CD4-positive, alpha-beta T cell treated with Interleukin-17A for 1 hour (primary cell): Measurements from ENCODE around the gene CD244.
"Not testable (repeated sequence)": the region's sequence is repeated elsewhere in the genome, so short reads cannot be mapped to it uniquely, and the experiment has no call there.

Source experiments
- DNase-seq: peaks from one replicate; pipeline ENCODE4 v3.0.0-alpha.2; 2020

The CD244 gene

DNA sequence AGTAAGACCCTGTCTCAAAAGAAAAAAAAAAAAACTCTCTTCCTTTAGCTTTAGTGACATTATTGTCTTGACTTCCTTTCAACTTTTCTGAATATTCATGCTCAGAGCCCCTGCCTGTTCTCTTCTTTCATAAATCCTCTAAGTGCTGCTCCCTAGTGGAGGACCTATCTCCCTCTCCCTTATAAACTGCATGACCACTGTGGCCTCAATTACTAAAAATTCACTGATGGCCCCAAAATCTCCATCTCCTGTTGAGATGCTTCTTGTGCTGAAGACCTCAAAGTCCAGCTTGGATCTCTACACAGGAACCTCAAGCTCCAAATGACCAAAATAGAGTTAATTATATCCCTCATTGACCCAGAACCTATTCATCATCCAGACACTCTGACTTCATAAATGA lies 14.5 kb upstream of the CD244 start:
- peak; percentile 63 for DNase-seq

DNA sequence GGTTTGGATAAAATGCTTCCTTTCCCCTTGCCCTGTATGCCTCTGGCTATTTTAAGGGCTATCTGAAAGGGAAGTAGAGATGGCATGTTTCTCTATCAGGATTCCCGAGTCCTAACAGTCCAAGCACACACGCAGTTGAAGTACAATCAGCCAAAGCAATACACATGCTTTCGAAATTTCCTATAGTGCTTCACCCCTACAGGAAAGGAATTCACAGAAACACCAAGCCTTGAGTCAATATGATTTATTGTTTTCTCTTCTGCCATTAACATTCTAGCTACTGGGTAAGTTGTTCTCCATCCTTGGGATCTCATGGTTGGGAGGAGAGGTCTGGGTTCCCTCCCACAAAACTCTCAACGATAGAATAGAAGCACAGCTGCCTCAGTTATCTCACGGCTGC lies 13.6 kb upstream of the CD244 start:
- DNase-seq = no peak

DNA sequence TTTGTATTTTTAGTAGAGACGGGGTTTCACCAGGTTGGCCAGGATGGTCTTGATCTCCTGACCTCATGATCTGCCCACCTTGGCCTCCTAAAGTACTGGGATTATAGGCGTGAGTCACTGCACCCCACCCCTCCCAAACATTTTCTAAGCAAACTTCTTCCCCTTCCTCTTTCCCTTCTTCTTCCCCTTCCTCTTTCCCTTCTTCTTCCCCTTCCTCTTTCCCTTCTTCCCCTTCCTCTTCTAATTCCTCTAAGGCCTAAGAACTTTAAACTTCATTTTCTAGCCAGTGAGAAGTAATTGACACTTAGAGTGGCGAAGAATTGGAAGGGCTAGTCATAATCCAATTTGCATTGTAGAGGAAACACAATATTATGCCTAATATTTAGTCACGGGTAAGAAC lies 12.9 kb upstream of the CD244 start:
- not testable (repeated sequence) for DNase-seq

DNA sequence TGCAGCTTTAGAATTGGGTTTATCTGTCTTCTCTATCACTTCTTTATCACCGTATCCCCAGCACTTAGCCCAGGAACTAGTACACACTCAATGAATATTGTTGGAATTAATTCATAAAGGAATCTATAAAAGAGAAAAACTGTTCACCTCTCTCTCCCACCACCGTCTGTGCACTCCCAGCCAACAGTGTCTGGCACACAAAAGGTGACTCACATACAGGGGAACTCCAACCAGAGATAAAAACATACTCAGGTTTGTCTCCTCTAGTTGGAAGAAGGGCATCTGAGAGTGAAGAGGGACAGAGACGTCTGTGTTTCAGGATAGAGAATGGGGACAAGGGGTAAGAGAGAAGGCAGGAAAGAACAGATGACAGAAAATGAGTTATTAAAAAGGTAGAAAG lies 12.2 kb upstream of the CD244 start:
- no peak for DNase-seq

DNA sequence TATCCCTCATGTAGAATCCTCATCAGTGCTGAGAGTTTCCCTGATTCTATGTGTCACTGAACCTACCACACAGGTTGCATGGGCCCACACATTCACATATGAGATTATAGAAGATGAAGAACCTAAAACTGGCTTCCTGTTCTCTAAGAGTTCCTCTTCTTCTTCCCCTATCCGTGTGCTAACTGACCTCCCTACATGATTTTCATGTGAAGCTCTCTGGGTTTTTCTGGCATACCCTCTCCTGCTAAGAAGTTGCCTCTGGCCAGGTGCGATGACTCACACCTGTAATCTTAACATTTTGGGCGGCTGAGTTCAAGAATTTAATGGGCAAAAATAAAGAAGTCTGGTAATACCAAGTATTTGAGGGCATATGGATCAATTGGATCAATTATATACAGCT lies 5.5 kb upstream of the CD244 start:
- DNase-seq = no peak

DNA sequence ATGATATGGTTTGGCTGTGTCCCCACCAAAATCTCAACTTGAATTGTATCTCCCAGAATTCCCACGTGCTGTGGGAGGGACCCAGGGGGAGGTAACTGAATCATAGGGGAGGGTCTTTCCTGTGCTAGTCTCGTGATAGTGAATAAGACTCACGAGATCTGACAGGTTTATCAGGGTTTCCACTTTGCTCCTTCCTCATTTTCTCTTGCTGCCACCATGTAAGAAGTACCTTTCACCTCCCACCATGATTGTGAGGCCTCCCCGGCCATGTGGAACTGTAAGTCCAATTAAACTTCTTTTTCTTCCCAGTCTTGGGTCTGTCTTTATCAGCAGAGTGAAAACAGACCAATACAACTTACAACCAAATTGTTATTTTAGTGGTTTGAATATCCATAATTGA lies 5.0 kb upstream of the CD244 start:
- not testable (repeated sequence) for DNase-seq

DNA sequence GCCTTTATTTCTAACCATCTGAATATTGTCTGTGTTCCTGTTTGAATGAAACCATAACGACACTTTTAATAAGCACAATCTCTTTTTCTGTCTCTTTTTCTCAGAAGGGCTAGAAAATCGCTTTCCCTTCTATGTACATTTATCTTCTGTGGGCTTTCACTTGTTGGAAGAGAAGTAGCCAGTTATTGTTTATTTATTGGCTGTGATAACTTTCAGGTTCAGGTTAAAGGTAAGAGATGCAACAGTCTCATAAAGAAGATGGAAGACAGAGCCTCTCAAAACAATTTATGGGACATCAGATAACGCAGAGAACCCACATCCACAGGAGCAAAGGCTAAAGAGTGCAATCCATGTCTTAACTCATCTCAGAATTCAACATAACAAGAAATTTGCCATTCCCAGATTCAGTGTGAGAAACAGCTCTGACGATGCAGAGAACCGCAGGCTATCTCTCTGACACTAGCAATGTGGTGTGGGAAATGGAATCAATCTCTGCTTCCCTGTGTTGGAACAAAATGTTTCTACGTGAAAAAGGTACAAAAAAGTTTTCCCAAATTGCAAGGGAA lies 4.1 kb upstream of the CD244 start:
- DNase-seq = no peak

DNA sequence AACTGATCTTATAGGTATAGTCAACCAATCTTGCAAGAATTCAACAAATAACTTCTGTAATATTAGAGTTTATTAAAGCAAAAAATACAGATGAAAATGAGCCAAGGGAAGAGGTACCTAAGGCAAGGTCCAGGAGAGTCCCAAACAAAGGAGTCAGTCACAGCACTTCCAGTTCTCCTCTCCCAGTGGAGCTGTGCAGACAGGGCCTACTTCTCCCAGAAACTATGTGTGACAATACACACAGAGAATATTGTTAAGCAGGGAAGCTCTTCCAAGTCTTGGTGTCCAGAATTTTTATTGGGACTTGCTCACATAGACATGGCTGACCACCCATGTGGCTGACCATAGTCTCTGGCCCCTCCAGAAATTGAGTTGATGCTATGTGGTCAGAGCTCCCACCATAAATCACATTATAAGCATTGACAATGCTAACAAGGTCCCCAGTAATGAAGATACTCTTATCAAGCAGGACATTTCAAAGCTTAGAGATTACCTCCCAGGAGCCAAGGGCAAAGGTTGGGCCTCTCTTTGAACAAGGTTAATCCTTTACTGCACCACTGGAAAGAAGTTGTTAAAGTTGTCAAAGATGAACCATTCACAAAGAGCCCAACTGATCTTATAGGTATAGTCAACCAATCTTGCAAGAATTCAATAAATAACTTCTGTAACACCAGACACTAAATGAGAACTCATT lies 3.5 kb upstream of the CD244 start:
- DNase-seq = no peak

DNA sequence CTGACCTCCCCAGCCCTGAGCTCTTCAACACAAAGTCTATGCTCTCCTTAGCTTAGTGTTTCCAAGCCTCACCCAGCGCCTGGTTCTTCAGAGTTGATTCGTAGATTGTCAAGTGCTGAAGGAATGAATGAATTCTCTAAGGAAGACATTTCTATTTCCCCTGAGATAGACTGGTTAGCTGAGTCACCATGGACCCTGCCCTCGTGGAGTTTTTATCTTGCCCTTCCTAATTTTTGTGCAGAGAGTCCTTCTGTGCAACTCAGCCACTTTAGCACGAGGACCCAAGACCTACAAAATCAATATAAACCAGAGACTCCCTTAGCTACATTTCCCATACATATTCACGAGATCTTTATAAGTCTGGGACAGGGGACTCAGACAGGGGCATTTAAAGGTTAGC lies 2.6 kb upstream of the CD244 start:
- DNase-seq = no peak

DNA sequence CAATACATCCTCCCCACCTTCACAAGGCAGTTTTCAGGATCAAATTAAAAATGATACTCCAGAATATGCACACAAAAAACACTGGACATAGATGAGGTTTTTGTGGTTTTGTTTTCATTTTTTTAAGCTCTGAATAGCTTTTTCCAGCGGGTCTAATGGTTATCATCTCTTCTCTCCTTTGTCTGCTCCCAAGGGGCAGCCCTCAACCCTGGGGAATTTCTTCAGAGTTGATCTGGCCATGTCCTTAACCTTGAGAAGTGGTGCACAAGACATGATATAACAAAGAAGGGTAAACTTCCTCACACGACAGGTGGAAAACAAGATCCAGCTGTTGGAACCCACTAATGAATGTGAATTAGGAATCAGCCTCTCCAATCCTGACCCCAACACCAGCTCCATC lies 1.5 kb upstream of the CD244 start:
- DNase-seq = no peak

DNA sequence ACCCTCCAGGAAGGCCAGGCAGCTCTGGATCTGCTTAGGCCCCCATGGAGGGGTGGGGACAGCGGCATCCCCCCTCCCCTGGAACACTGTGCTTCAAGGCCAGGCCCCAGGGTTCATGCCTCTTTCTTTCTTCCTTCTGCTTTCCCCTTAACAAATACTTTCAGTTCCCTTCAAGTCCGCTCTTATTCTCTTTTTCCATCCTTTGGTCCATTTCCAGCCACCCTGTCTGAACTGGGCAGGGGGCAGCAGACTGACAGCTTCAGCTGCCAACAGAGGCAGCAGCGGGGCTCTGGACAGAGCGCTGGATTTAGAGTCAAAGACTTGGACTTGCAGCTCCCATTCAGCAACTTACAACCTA lies 1.1 kb upstream of the CD244 start:
- no peak for DNase-seq

DNA sequence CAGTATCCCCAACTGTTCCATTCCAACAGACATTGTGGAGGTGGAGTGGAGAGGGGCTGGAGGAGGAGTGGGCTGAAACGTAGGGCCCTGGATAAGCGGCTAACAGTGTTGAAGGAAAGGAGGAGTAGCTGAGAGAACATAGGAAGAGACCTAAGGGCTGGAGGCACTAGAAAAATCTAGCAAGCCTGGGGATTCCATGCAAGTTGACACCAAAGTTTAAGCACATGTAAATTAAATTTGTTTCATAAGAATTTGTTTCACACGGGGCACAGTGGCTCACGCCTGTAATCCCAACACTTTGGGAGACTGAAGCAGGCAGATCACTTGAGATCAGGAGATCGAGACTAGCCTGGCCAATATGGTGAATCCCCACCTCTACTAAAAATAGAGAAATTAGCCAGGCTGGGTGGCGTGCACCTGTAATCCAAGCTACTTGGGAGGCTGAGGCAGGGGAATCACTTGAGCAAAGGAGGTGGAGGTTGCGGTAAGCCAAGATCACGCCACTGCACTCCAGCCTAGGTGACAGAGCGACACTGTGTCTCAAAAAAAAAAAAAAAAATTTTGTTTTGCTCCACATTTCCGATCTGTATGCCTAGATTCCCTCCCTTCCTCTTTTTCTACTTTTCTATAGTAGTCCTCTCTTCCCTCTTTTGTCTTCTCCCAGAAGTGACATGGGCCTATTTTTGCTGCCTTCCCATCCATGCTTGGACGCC lies 530 bp upstream of the CD244 start:
- DNase-seq = no peak

DNA sequence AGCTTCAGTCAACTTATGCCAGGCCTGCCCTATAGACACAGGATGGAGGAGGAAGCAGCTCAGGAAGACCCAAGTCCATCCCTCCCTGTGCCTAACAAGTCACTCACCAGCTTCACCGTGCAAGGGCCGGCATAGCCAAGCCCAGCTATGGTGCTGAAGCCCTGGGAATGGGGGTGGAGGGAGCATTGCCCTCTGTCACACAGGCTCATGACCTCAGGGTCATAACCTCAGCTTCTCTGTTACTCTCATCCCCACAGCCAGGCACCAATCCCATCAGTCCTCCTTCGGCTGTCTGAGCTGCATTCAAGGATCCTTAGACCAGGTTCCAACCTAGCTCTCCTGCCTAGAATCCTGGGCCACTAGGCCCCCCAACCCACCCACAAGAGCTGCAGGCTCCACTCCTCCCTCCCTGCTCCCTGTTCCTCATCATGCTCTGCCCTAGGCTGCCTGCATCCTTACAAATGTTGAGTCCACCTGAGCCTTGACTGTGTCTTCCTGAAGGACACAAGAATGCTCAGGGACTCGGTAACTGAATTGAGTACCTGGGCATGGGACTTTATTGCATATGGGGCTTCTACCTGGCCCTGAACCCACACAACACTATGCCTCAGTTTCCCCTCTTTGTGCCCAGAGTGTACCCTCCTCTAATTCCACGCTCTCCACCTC lies 1.7 kb downstream of the CD244 start:
- no peak for DNase-seq

DNA sequence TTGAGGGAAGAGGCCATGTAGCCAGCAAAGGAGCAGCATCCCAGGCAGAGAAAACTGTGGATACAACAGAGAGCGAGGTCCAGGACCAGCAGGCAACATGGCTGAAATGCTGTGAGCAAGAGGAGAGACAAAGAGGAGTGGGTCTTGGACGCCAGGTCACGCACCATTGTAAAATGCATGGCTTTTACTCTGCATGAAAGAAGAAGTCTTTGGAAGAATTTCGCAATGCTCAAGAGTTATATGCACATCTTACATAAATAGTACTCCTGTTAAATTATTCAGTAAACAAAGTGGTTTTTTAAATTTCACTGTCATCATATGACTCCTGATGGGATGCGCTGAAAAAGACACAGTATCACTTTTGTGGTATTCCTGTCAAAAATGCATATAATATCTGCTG lies 3.5 kb downstream of the CD244 start:
- DNase-seq = no peak

DNA sequence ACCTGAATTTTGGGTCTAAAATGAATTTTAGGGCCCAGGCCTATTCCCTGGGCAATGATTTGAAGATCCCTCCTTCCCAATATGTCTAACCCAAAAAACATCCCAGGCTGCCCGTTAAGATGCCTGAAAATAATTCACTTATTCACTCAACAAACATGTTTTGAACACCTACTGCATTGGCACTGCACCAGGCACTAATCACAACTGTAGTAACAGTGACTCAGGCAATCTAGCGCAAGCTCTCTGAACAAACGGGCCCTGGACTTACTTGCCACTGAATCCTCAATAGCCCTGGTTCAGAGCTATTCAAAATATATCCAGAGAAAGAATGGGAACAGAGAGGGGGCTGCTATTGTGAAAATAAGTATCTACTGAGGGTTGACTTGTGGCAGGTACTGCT lies 4.2 kb downstream of the CD244 start:
- DNase-seq = no peak

DNA sequence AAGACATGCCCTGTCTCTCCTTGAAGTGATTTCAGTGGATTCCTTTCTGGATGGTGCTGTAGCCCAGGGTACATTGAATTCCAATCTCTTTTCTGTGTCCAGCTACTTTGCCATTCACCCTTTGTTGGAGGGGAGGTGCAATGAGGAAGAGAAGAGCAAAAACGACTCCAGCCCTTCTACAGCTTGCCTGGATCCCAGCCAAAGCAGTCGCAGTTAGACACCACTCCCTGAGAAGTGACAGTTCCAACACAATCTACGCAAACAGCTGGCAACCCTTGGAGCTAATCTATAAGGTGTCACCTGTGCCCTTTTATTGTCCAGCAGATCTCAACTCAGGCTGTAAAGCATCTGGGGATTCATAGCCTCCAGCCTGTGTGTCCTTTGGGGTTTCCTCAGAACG lies 4.6 kb downstream of the CD244 start:
- no peak for DNase-seq

DNA sequence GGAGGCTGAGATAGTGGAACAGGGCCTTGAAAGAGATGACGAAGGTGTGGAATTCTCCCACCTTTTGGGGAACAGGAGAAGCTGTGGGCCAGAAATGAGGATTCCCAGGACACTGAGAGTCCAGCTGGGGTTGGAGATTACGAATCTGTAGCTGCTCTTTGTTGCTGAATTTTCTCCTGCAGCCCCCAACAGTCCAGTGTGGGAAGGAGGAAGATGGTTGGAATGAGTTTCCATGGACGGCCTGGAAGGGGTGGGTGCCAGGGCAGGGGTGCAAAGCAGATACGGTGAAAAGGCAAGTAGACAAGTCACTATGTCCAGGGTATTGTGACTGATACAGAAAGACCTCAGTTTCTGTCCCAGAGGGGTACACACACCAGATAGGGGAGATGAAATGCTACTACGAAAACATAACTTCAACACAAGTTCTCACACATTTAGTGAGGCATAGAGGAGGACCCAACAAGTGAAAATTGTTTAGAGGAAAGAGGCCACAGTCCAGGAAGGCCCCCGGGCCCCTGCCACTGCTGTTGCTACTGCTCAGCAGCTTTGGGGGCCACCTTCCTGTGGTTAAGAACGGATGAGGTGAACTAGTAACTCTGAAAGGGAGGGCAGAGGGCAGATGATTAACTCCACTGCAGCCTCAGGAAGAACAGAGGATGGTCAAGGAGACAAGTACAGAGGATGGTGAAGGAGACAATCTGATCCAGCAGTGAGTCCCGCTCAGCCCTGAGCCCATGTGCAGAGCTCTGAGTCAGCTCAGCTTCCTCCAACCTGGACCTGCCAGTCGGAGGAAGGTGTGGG lies 7.3 kb downstream of the CD244 start:
- DNase-seq = peak; percentile 40

DNA sequence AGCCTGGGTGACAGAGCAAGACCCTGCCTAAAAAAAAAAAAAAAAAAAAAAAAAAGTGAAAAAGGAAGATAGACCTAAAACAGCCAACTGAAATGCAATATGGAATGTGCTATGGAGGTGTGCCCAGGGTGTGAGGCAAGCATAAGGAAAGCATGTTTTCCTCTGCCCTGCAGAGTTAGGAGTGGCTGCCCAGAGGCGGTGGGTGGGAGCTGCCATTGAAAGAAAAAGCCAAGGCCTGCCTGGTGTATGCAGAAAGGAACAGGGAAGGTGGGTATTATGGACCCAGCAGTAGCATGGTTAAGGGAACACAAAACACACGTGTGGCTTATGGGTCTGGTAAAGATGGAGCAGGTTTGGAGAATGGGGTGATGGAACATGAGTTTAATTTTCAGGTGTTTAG lies 8.9 kb downstream of the CD244 start:
- DNase-seq = no peak

DNA sequence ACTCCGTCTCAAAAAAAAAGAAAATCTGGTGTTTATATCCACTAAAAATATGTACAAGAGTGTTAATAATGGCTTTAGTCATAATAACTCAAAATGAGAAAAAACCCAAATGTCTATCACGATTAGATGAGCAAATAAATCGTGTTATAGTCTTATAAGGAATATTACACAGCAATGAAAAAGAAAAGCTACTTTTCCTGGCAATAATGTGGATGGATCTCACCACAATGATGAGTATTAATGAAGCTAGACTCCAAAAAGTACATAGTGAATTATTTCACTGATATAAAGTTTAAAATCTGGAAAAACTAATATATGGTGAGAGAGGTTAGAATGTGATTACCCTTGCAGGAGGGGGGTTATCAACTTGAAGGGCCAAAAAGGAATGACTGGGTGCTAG lies 9.7 kb downstream of the CD244 start:
- no peak for DNase-seq

DNA sequence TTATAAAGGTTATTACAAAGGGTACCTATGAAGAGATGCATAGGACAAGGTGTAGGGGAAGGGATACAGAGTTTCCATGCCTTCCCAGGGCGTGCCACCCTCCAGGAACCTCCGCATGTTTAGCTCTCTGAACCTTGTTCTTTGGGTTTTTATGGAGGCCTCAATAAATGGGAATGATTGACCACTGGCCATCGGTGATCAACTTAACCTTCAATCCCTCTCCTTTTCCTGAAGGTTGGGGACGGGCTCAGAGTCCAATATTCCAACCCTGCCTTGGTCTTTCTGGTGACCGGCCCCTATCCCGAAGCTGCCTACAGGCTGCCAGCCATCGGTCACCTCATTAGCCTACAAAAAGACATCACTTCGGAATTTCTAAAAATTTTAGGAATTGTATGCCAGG lies 11.7 kb downstream of the CD244 start:
- DNase-seq = no peak

DNA sequence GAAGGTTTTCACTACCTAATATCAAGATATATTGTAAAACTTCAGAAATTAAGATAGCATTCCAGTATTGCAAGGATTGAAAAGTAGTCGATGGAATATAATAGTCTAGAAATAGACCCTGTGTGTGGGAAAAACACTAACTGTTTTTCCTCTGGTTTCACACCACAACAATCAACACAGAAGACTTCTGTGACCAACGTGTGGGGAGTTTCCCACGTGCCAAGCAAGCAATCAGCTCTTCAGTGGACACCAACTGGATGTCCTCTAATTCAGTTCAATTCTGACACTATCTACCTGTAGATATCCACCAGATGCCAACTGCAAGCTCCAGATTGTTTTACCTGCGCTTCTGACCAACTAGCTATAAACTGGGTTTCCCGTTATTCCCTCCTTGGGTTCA lies 12.1 kb downstream of the CD244 start:
- no peak for DNase-seq

DNA sequence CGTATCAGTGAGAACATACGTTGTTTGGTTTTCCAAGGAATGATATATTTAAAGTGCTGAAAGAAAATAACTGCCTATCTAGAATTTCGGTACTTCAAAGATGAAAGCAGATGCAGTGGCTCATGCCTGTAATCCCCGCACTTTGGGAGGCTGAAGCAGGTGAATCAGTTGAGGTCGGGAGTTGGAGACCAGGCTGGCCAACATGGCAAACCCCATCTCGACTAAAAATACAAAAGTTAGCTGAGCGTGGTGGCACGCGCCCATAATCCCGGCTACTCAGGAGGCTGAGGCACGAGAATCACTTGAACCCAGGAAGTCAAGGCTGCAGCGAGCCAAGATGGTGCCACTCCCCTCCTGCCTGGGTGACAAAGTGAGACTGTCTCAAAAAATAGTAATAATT lies 16.4 kb downstream of the CD244 start:
- DNase-seq = no peak
